GM12878 (cell line): ENCODE results near the gene WSCD1. TPM values are rescaled to one million over a fixed set of nuclear protein-coding genes. Genes with fewer than 3 reads are reported as not detected.

Experiments used
- ATAC-seq: fragments of 200-7000 bp; cut with Tn5 transposase; 3 replicates; pipeline ENCODE4 v1.9.1; 2020; ENCODE audit warnings: mild to moderate bottlenecking, moderate library complexity
- BruUV-seq: library from RNA; stranded (reverse); fragments of 400-500 nt; replicated peaks from 2 replicates; lab custom pipeline; 2021; lab: Mats Ljungman, UMichigan
- CTCF ChIA-PET: fragments of 300-600 bp; sonication (Branson Sonifier 250); formaldehyde crosslinking; extraction: SDS; loops from one replicate; lab custom pipeline; 2021; ENCODE audit warnings: inconsistent platforms; lab: Yijun Ruan, JAX
- POLR2A ChIA-PET: fragments of 350-600 bp; formaldehyde crosslinking; extraction: SDS; loops from one replicate; lab custom pipeline; 2021; ENCODE audit warnings: inconsistent platforms; lab: Charles Lee
- RAD21 ChIA-PET: fragments of 300-600 bp; sonication (Branson Sonifier 250); formaldehyde crosslinking; loops from one replicate; lab custom pipeline; 2023; ENCODE audit warnings: antibody characterized with exemption; ENCODE audit not compliant: unreplicated experiment; lab: Charles Lee
- SMC1A ChIA-PET: fragments of 300-600 bp; sonication (Branson Sonifier 250); formaldehyde crosslinking; loops from one replicate; lab custom pipeline; 2023; ENCODE audit not compliant: unreplicated experiment, uncharacterized antibody; lab: Charles Lee
- DNase-seq: peaks from one replicate; pipeline ENCODE4 v3.0.0-alpha.2; 2011; ENCODE audit warnings: low read depth, low spot score
- FAIRE-seq: peaks from 3 replicates; lab custom pipeline; 2011; peaks lifted over from hg19 to GRCh38; lab: Jason Lieb, UNC
- H2AFZ ChIP-seq: 2 replicates; pipeline ENCODE4 v1.6.0; 2011; ENCODE audit warnings: low read depth, low read length, control low read depth; ENCODE audit not compliant: control insufficient read depth
- H3K27ac ChIP-seq: 2 replicates; pipeline ENCODE4 v1.5.1; 2011; ENCODE audit warnings: control low read depth; ENCODE audit not compliant: control insufficient read depth, insufficient read depth
- H3K27me3 ChIP-seq, 2 experiments: replicated peaks in 1 of 2; 2 replicates each; pipeline versions ENCODE4 v1.6.0 to v1.6.1; 2011; ENCODE audit warnings: low read length in 1 of 2; ENCODE audit not compliant: control insufficient read depth in 2 of 2, insufficient read depth in 2 of 2
- H3K36me3 ChIP-seq, 2 experiments: 2 replicates each; pipeline ENCODE4 v1.5.1; 2011; ENCODE audit warnings: low read length in 1 of 2; ENCODE audit not compliant: control insufficient read depth in 2 of 2, insufficient read depth in 2 of 2
- H3K4me1 ChIP-seq: 2 replicates; pipeline ENCODE4 v1.6.1; 2011; ENCODE audit warnings: mild to moderate bottlenecking, low read length, moderate library complexity, mixed read lengths; ENCODE audit not compliant: control insufficient read depth, insufficient read depth
- H3K4me2 ChIP-seq: 2 replicates; pipeline ENCODE4 v1.6.0; 2011; ENCODE audit warnings: control low read depth; ENCODE audit not compliant: control insufficient read depth, insufficient read depth
- H3K4me3 ChIP-seq: fragments of 200-600 bp; sonication (generic); 2 replicates; pipeline ENCODE4 v1.5.1; 2016
- H3K79me2 ChIP-seq: 2 replicates; pipeline ENCODE4 v1.6.0; 2011; ENCODE audit warnings: low read length; ENCODE audit not compliant: control insufficient read depth, insufficient read depth
- H3K9ac ChIP-seq: 2 replicates; pipeline ENCODE4 v1.8.0; 2011; ENCODE audit warnings: low read length, control low read depth, mixed read lengths; ENCODE audit not compliant: control insufficient read depth, insufficient read depth
- H3K9me3 ChIP-seq: replicated peaks from 3 replicates; pipeline ENCODE4 v1.5.1; 2011; ENCODE audit warnings: mild to moderate bottlenecking, low read length; ENCODE audit not compliant: control insufficient read depth, insufficient read depth
- H4K20me1 ChIP-seq: 2 replicates; pipeline ENCODE4 v1.6.0; 2011; ENCODE audit not compliant: control insufficient read depth, insufficient read depth
- TCF12 ChIP-seq: IDR thresholded peaks from 2 replicates; pipeline ENCODE4 v1.6.1; 2011; ENCODE audit warnings: low read depth, mild to moderate bottlenecking, low read length
- ZBTB11 ChIP-seq: fragments of 450-650 bp; formaldehyde crosslinking; IDR thresholded peaks from 2 replicates; pipeline ENCODE4 v1.5.0; 2022; ENCODE audit warnings: mild to moderate bottlenecking, missing genetic modification characterization
- WGBS: methylation state at CpG from one replicate; pipeline ENCODE4 v1.1.6; 2016; ENCODE audit warnings: low lambda C conversion rate; ENCODE audit not compliant: insufficient replicate concordance, insufficient coverage; ENCODE audit errors: missing lambda C conversion rate; 5-methylcytosine and 5-hydroxymethylcytosine counted together
- in situ Hi-C: fragments of 300-500 bp; cut with MboI; formaldehyde crosslinking; loops from 9 replicates; pipeline ENCODE4 v1.14.3; 2018; ENCODE audit warnings: mixed read lengths
- intact Hi-C: fragments of 100-400 bp; cut with micrococcal nuclease; formaldehyde crosslinking; loops from one replicate; pipeline ENCODE4 v1.14.2; 2022; ENCODE audit not compliant: unreplicated experiment
- polyA plus RNA-seq, 11 experiments: library from polyadenylated mRNA; depleted of rRNA in 4 of 11; unstranded in 6 of 11; stranded (reverse) in 5 of 11; fragments of >200 nt; fragmentation: Nextera tagmentation in 4 of 11; fragmentation: Illumina TruSeq in 1 of 11; extraction: Ambion mirVana in 4 of 11; extraction: Trizol in 1 of 11; gene quantifications; 1 replicate in 1 of 11; 2 replicates in 10 of 11; pipeline versions ENCODE4 v1.2.1 to v1.2.3, GENCODE V29; 2011 to 2016; ENCODE audit warnings: inconsistent platforms in 2 of 11, missing spikeins in 2 of 11, low read depth in 1 of 11
- total RNA-seq, 4 experiments: library from RNA; depleted of rRNA in 3 of 4; stranded (reverse); fragments of >200 nt in 3 of 4; fragmentation: Illumina TruSeq in 1 of 4; extraction: Trizol in 1 of 4; gene quantifications; 2 replicates each; pipeline versions ENCODE4 v1.2.1 to v1.2.3, GENCODE V29; 2013 to 2021

WSCD1 gene
- total and polyA plus RNA-seq, 10 of the 15 experiments (the other 5 are each of a cell fraction or from before 2014, with no cell fraction given): 0.01 to 0.16 TPM; not detected in 8

GRCh38 chr17:6084311-6085161, 14.4 kb downstream of the WSCD1 start:
- Histone ChIP-seq H4K20me1 (no peaks in the 10 kb centered on the region), H3K4me2 (no peak overlapping the region), H3K27ac (no peak overlapping the region), H3K9me3 (no peaks in the 10 kb centered on the region), H3K4me1 (no peaks in the 10 kb centered on the region), H3K36me3 (no peaks in the 10 kb centered on the region), H3K27me3 (no peaks in the 10 kb centered on the region; a peak in 2 of 4 replicates), H3K4me3 (no peak overlapping the region), H3K9ac (no peak overlapping the region), H3K79me2 (no peaks in the 10 kb centered on the region), H2AFZ (no peak overlapping the region)
- no TSS peak for BruUV-seq
- ChIA-PET SMC1A (no interaction called here), RAD21 (no interaction called here), CTCF (no interaction called here), POLR2A (no interaction called here)
- TF ChIP-seq ZBTB11 (CRISPR knock-in tag): no peak
- no peak for TF ChIP-seq TCF12
- intact Hi-C loops (no loop called here), in situ Hi-C loops (no loop called here)
- ATAC-seq: no peak
- no peak for FAIRE-seq
- no peak for DNase-seq
- 47% methylated on average over 25 of the region's 25 CpGs for WGBS
